HG03066 (cell line): Measurements from ENCODE around the gene ZBTB6.
"Not testable (repeated sequence)": the region's sequence is repeated elsewhere in the genome, so short reads cannot be mapped to it uniquely, and the experiment has no call there.

ENCODE experiments used
- ATAC-seq: cut with Tn5 transposase; IDR thresholded peaks from one replicate; pipeline ENCODE4 v1.9.1; 2021; ENCODE audit warnings: low read depth; ENCODE audit not compliant: unreplicated experiment

ZBTB6 gene

GRCh38 chr9:122929796-122930354 is 16.8 kb upstream of the ZBTB6 start:
- no peak for ATAC-seq

- no peak for ATAC-seq
Observed at GRCh38 chr9:122923947-122924346, 10.8 kb upstream of the ZBTB6 start.

GRCh38 chr9:122922713-122923112 is 9.6 kb upstream of the ZBTB6 start:
- ATAC-seq: no peak

GRCh38 chr9:122918310-122918709 is 5.2 kb upstream of the ZBTB6 start:
- no peak for ATAC-seq

- no peak for ATAC-seq
Observed at GRCh38 chr9:122912671-122912963, 506 bp downstream of the ZBTB6 start.

GRCh38 chr9:122906122-122906521 is 7.0 kb downstream of the ZBTB6 start:
- ATAC-seq: not testable (repeated sequence)

- ATAC-seq: peak; percentile 78
Observed at GRCh38 chr9:122904823-122905710, 8.1 kb downstream of the ZBTB6 start, which contains the start of gene RC3H2. TSS of gene RC3H2 (minus strand) at chr9:122905359. CDS start at chr9:122897509, 7,850 bp downstream.

- peak; percentile 17 for ATAC-seq
Observed at GRCh38 chr9:122904466-122904822, 8.7 kb downstream of the ZBTB6 start.

- no peak for ATAC-seq
Observed at GRCh38 chr9:122900791-122901190, 12.3 kb downstream of the ZBTB6 start.

GRCh38 chr9:122897969-122898368 is 15.2 kb downstream of the ZBTB6 start:
- no peak for ATAC-seq

GRCh38 chr9:122888480-122888879 is 24.6 kb downstream of the ZBTB6 start:
- no peak for ATAC-seq

GRCh38 chr9:122883125-122883524 is 30.0 kb downstream of the ZBTB6 start:
- no peak for ATAC-seq

GRCh38 chr9:122879443-122879842 is 33.7 kb downstream of the ZBTB6 start:
- no peak for ATAC-seq

- no peak for ATAC-seq
Observed at GRCh38 chr9:122875523-122875922, 37.6 kb downstream of the ZBTB6 start.

- ATAC-seq: not testable (repeated sequence)
Observed at GRCh38 chr9:122867276-122867675, 45.8 kb downstream of the ZBTB6 start.

- no peak for ATAC-seq
Observed at GRCh38 chr9:122866079-122866478, 47.0 kb downstream of the ZBTB6 start.

GRCh38 chr9:122865300-122865699 is 47.8 kb downstream of the ZBTB6 start:
- no peak for ATAC-seq

- ATAC-seq: no peak
Observed at GRCh38 chr9:122863407-122863806, 49.7 kb downstream of the ZBTB6 start.

- ATAC-seq: no peak
Observed at GRCh38 chr9:122860319-122861142, 52.6 kb downstream of the ZBTB6 start.
